ENCODE measurements around the gene PRMT7.

PRMT7 gene

DNA sequence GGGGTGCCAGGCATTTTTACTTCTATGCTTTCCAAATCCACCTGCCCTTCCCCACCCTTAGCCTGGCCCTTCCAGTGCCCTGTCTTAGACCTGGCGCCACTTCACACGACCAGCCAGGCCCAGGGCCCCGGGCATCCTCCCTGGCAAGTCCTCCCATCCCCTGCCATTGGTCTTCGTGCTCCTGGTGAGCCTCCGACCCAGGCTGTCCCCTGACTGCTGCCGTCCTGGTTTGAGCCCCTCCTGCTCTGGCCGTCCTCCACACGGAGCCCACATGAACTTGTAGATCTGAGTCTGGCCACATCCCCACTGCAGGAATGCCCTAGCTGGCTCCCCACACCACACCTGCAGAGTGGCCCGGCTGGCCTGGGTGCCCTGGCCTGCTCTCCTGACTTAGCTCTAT, 44.0 kb downstream of the PRMT7 start:
- Histone ChIP-seq H3K9me3 (ENCODE audit: control insufficient read depth, low read length) (no peaks in the 10 kb centered on the region), H3K27me3 (replicated peaks; ENCODE audit: control insufficient read depth, insufficient read depth, low read length, poor library complexity, severe bottlenecking) (no peaks in the 10 kb centered on the region), H3K4me3 (ENCODE audit: insufficient read depth, low read depth, low read length, poor library complexity, severe bottlenecking) (no peak overlapping the region), H3K27ac (ENCODE audit: insufficient read depth, low read length, poor library complexity, severe bottlenecking) (no peak overlapping the region), H3K4me1 (ENCODE audit: control insufficient read depth, insufficient read depth, low read length, poor library complexity, severe bottlenecking) (peaks cover 38% of the 10 kb centered on the region), H3K36me3 (ENCODE audit: control insufficient read depth, insufficient read depth, low read length) (peaks cover 49% of the 10 kb centered on the region)
- no peak for DNase-seq

DNA sequence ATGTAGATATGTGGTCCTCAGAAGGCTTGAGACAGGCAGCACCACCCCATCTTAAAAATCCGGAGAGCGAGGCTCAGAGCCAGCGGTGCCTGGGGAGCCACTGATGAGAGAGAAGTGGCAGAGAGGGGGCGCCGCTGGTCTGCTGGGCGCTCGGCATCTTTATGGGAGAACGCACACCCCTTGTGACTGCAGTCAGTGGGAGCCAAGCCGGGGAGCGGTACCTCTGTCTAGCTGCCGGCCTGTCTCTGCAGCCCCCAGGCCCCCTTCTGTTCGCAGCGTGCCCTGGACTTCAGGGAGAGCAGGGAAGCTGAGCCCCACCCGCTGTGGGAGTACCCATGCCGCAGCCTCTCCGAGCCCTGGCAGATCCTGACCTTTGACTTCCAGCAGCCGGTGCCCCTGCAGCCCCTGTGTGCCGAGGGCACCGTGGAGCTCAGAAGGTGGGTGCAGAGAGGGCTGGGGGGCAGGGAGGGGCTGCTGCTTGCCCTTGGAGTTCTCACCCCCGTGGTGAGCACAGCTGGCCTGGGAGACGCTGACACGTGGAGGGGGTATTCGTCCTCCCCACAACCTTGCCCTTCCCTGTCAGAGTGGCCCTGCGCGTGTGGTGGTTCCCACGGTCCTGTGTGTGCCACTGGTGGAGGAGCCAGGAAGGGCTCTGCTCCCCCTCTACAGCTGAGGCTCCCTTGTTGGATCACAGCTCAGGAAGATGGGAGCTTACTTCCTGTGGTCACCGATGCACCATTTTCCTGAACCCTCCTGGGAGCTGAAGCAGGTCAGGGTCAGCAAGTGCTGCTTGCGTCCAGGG, 44.8 kb downstream of the PRMT7 start:
- no peak for DNase-seq
- no peaks in the 10 kb centered on the region for H3K27me3 ChIP-seq (replicated peaks; ENCODE audit: control insufficient read depth, insufficient read depth, low read length, poor library complexity, severe bottlenecking)
- H3K36me3 ChIP-seq (ENCODE audit: control insufficient read depth, insufficient read depth, low read length), result peaks cover 44% of the 10 kb centered on the region
- no peaks in the 10 kb centered on the region for H3K9me3 ChIP-seq (ENCODE audit: control insufficient read depth, low read length)
- peaks cover 38% of the 10 kb centered on the region for H3K4me1 ChIP-seq (ENCODE audit: control insufficient read depth, insufficient read depth, low read length, poor library complexity, severe bottlenecking)
- H3K4me3 ChIP-seq (ENCODE audit: insufficient read depth, low read depth, low read length, poor library complexity, severe bottlenecking), result peak overlapping the region; percentile 57
- no peak overlapping the region for H3K27ac ChIP-seq (ENCODE audit: insufficient read depth, low read length, poor library complexity, severe bottlenecking)

DNA sequence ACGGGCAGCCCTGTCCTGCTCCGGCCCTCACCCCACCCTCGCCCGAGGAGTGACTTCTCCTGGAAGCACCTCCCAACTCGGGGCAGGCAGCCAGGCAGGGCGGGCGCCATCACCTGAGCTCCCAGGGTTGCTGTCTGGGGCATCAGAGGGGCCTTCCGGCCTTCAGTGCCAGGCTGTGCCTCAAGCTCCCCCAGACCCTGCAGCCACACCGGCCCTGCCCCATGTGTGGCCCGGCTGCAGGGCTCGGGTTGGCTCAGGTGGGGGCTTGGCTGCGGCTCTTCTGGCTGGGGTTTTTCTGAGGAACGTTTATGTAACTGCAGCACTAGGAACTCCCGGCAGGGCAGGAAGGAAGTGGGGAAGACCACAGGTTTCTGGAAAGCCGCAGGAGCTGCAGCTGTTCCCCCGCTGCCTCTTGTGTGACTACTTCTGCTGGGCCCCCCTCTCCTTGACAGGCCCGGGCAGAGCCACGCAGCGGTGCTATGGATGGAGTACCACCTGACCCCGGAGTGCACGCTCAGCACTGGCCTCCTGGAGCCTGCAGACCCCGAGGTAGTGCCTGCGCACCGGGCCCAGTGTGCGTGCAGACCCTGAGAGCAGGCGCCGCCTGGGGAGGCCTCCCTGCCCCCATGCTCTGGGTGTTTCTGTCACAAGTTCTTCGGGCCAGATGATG, 45.6 kb downstream of the PRMT7 start:
- peak overlapping the region; percentile 57 for H3K4me3 ChIP-seq (ENCODE audit: insufficient read depth, low read depth, low read length, poor library complexity, severe bottlenecking)
- peaks cover 42% of the 10 kb centered on the region for H3K36me3 ChIP-seq (ENCODE audit: control insufficient read depth, insufficient read depth, low read length)
- no peaks in the 10 kb centered on the region for H3K27me3 ChIP-seq (replicated peaks; ENCODE audit: control insufficient read depth, insufficient read depth, low read length, poor library complexity, severe bottlenecking)
- peaks cover 38% of the 10 kb centered on the region for H3K4me1 ChIP-seq (ENCODE audit: control insufficient read depth, insufficient read depth, low read length, poor library complexity, severe bottlenecking)
- no peak overlapping the region for H3K27ac ChIP-seq (ENCODE audit: insufficient read depth, low read length, poor library complexity, severe bottlenecking)
- H3K9me3 ChIP-seq (ENCODE audit: control insufficient read depth, low read length), result no peaks in the 10 kb centered on the region
- peak; percentile 58 to 70 (median 64) for DNase-seq

DNA sequence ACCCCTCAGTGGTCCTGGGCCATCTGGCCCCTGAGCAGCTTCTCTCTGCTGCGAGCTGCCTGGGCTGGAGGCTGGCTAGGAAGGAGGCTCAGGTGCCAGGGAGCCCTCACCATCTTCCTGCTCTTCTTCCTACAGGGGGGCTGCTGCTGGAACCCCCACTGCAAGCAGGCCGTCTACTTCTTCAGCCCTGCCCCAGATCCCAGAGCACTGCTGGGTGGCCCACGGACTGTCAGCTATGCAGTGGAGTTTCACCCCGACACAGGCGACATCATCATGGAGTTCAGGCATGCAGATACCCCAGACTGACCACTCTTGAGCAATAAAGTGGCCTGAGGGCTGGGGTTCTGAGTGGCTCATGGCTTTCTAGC, 46.1 kb downstream of the PRMT7 start:
- peak overlapping the region; percentile 57 for H3K4me3 ChIP-seq (ENCODE audit: insufficient read depth, low read depth, low read length, poor library complexity, severe bottlenecking)
- no peaks in the 10 kb centered on the region for H3K27me3 ChIP-seq (replicated peaks; ENCODE audit: control insufficient read depth, insufficient read depth, low read length, poor library complexity, severe bottlenecking)
- H3K27ac ChIP-seq (ENCODE audit: insufficient read depth, low read length, poor library complexity, severe bottlenecking), result no peak overlapping the region
- peaks cover 38% of the 10 kb centered on the region for H3K4me1 ChIP-seq (ENCODE audit: control insufficient read depth, insufficient read depth, low read length, poor library complexity, severe bottlenecking)
- peaks cover 37% of the 10 kb centered on the region for H3K36me3 ChIP-seq (ENCODE audit: control insufficient read depth, insufficient read depth, low read length)
- DNase-seq, result no peak
- no peaks in the 10 kb centered on the region for H3K9me3 ChIP-seq (ENCODE audit: control insufficient read depth, low read length)

DNA sequence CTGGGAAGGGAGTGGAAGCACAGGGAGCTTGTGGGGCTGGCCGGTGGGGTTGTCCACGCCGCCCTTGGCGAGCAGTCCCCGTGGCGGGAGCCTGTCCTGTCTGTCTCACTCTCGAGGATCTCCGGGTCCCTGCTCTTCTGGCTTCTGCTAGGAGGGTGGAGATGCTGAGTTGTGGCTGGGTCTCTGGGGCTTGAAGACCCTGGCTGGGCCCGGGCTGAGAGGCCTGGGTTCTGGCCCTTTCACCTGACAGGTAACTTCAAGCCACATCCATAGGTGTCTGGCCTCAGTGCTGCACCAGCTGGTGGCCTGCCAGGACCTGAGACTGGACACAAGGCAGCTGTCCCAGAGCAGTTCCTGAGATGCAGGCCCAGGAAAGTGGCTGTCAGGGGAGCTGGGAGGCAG, 46.7 kb downstream of the PRMT7 start:
- Histone ChIP-seq H3K9me3 (ENCODE audit: control insufficient read depth, low read length) (no peaks in the 10 kb centered on the region), H3K4me1 (ENCODE audit: control insufficient read depth, insufficient read depth, low read length, poor library complexity, severe bottlenecking) (peaks cover 38% of the 10 kb centered on the region), H3K4me3 (ENCODE audit: insufficient read depth, low read depth, low read length, poor library complexity, severe bottlenecking) (no peak overlapping the region), H3K27ac (ENCODE audit: insufficient read depth, low read length, poor library complexity, severe bottlenecking) (no peak overlapping the region), H3K36me3 (ENCODE audit: control insufficient read depth, insufficient read depth, low read length) (peaks cover 32% of the 10 kb centered on the region), H3K27me3 (replicated peaks; ENCODE audit: control insufficient read depth, insufficient read depth, low read length, poor library complexity, severe bottlenecking) (no peaks in the 10 kb centered on the region)
- no peak for DNase-seq

DNA sequence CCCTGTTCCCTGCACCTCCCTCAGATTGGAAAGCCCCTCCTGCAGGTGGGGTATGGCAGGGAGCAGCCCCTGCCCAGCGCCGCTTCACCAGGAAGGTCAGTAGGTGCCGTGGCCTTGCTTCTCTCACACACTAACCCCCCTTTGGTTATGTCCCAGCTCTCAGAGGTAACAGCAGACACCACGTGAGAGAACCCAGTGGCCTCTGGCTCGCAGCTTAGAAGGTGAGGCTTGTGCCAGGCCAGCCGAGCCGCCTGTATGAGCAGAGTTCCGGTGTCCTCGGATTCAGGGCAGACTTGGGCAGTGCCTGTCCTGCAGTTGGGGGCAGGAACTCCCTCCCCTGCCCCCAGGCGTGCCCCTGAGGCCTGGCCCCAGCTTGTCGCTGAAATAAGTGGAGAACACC, 47.1 kb downstream of the PRMT7 start:
- Histone ChIP-seq H3K36me3 (ENCODE audit: control insufficient read depth, insufficient read depth, low read length) (peaks cover 28% of the 10 kb centered on the region), H3K4me3 (ENCODE audit: insufficient read depth, low read depth, low read length, poor library complexity, severe bottlenecking) (no peak overlapping the region), H3K4me1 (ENCODE audit: control insufficient read depth, insufficient read depth, low read length, poor library complexity, severe bottlenecking) (peaks cover 38% of the 10 kb centered on the region), H3K9me3 (ENCODE audit: control insufficient read depth, low read length) (no peaks in the 10 kb centered on the region), H3K27ac (ENCODE audit: insufficient read depth, low read length, poor library complexity, severe bottlenecking) (no peak overlapping the region), H3K27me3 (replicated peaks; ENCODE audit: control insufficient read depth, insufficient read depth, low read length, poor library complexity, severe bottlenecking) (no peaks in the 10 kb centered on the region)
- DNase-seq, result no peak

DNA sequence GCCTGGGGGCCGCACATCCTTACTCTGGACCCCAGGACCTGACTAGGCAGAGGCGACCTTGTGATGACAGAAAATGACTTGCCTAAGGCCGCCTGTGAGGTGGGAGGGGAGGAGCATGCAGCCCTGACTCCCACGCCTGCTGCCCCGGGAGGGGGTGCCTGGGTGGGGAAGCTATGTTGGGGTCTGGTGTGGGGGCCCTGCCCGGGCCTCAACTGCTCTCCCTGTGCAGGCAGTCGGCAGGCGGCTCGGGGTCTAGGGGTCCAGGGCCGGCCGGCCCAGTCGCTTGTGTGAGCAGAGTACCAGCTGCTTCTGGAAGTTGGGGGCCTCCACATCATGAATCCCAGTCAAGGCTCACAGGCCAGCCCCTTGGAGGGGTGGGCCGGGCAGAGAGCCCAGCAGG, 48.1 kb downstream of the PRMT7 start:
- Histone ChIP-seq H3K4me1 (ENCODE audit: control insufficient read depth, insufficient read depth, low read length, poor library complexity, severe bottlenecking) (peaks cover 38% of the 10 kb centered on the region), H3K9me3 (ENCODE audit: control insufficient read depth, low read length) (no peaks in the 10 kb centered on the region), H3K36me3 (ENCODE audit: control insufficient read depth, insufficient read depth, low read length) (peaks cover 18% of the 10 kb centered on the region), H3K4me3 (ENCODE audit: insufficient read depth, low read depth, low read length, poor library complexity, severe bottlenecking) (no peak overlapping the region), H3K27me3 (replicated peaks; ENCODE audit: control insufficient read depth, insufficient read depth, low read length, poor library complexity, severe bottlenecking) (no peaks in the 10 kb centered on the region), H3K27ac (ENCODE audit: insufficient read depth, low read length, poor library complexity, severe bottlenecking) (no peak overlapping the region)
- no peak for DNase-seq

DNA sequence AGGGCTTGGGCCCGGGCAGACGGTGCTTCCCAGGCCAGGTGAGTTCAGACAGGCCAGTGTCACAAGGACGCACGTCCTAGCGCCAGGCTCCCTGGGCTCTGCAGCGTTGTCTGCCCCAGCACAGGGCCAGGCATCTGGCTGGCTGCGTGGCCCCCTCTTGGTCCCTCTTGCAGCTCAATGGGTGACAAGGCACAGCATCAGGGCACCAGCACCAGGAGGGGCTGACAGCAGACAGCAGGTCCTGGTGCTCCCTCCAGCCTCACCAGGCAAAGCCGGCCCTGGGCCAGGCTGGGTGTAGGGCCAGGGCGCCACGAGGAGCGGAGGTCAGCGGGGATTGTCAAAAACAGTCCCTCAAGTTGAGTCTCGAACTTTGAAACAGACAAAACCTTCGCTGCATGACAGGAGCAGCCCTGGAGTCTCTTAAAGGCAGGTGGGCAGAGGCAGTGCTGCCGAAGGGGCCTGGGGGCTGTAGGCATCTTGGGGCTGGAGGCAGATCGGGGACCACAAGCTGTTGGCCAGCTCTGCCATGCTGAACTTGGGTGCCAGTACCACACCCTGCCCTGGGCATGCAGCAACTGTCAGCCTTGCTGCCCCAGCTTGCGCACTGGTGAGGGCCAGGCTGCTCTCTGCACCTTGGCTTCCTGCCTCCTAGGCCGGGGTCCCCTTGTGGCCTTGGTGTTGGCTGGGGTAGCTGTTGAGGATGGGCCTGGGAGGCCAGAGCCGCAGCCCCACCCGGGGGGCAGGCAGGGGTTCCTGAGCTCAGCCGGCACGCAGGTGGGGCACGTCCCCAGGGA, 48.8 kb downstream of the PRMT7 start:
- Histone ChIP-seq H3K4me1 (ENCODE audit: control insufficient read depth, insufficient read depth, low read length, poor library complexity, severe bottlenecking) (peaks cover 42% of the 10 kb centered on the region), H3K27me3 (replicated peaks; ENCODE audit: control insufficient read depth, insufficient read depth, low read length, poor library complexity, severe bottlenecking) (no peaks in the 10 kb centered on the region), H3K27ac (ENCODE audit: insufficient read depth, low read length, poor library complexity, severe bottlenecking) (no peak overlapping the region), H3K9me3 (ENCODE audit: control insufficient read depth, low read length) (no peaks in the 10 kb centered on the region), H3K4me3 (ENCODE audit: insufficient read depth, low read depth, low read length, poor library complexity, severe bottlenecking) (no peak overlapping the region), H3K36me3 (ENCODE audit: control insufficient read depth, insufficient read depth, low read length) (peaks cover 16% of the 10 kb centered on the region)
- DNase-seq, result no peak

DNA sequence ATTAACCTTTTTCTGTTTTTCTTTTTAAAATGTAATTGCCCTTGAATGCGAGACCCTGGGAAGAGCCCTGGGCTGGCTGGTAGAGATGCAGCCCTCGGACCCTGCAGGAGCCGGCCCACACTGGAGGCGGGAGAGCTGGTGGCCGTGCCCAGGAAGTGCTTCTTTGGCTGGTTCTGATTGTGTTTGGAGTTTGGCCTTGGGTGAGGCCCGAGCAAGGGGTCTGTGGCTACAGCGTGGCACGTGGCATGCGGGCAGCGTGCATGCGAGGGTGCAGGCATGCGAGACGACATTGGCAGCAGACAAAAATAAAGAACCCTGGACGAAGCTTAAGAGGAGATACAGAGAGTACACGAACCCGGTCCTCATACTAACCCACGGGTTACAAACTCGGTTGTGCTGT, 49.7 kb downstream of the PRMT7 start:
- Histone ChIP-seq H3K9me3 (ENCODE audit: control insufficient read depth, low read length) (no peaks in the 10 kb centered on the region), H3K4me1 (ENCODE audit: control insufficient read depth, insufficient read depth, low read length, poor library complexity, severe bottlenecking) (peaks cover 37% of the 10 kb centered on the region), H3K27me3 (replicated peaks; ENCODE audit: control insufficient read depth, insufficient read depth, low read length, poor library complexity, severe bottlenecking) (no peaks in the 10 kb centered on the region), H3K4me3 (ENCODE audit: insufficient read depth, low read depth, low read length, poor library complexity, severe bottlenecking) (no peak overlapping the region), H3K36me3 (ENCODE audit: control insufficient read depth, insufficient read depth, low read length) (peaks cover 16% of the 10 kb centered on the region), H3K27ac (ENCODE audit: insufficient read depth, low read length, poor library complexity, severe bottlenecking) (no peak overlapping the region)
- DNase-seq, result no peak

DNA sequence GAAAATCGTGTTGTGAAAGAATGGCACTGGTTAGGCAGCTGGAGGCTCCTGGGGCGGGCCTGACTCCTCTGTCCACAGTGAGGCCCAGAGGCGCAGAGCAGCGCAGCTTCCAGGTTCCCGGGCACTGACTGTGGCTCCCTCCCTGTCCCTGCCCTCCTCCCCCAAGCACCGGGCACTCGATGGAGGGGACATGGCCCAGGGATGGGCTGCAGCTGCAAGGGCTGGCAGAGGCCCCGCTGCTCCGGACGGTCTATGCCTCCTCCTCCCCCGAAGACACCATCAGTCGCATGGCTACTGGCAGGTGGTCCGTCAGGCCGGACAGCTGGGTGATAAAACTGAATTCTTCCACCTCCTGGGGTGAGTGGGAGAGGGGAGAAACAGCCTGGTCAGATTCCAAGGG, 50.1 kb downstream of the PRMT7 start:
- no peaks in the 10 kb centered on the region for H3K27me3 ChIP-seq (replicated peaks; ENCODE audit: control insufficient read depth, insufficient read depth, low read length, poor library complexity, severe bottlenecking)
- no peak overlapping the region for H3K27ac ChIP-seq (ENCODE audit: insufficient read depth, low read length, poor library complexity, severe bottlenecking)
- DNase-seq, result no peak
- peaks cover 33% of the 10 kb centered on the region for H3K4me1 ChIP-seq (ENCODE audit: control insufficient read depth, insufficient read depth, low read length, poor library complexity, severe bottlenecking)
- no peak overlapping the region for H3K4me3 ChIP-seq (ENCODE audit: insufficient read depth, low read depth, low read length, poor library complexity, severe bottlenecking)
- H3K9me3 ChIP-seq (ENCODE audit: control insufficient read depth, low read length), result no peaks in the 10 kb centered on the region
- peaks cover 16% of the 10 kb centered on the region for H3K36me3 ChIP-seq (ENCODE audit: control insufficient read depth, insufficient read depth, low read length)
